H9 (cell line): ENCODE results near the gene TMEM132C. TPM values are rescaled to one million over a fixed set of nuclear protein-coding genes. Genes with fewer than 3 reads are reported as not detected.

Experiments used
- DNase-seq: peaks from one replicate; pipeline ENCODE4 v3.0.0-alpha.2; 2017
- H2AFZ ChIP-seq: one replicate; pipeline ENCODE4 v1.6.1; 2013; ENCODE audit warnings: mild to moderate bottlenecking, low read length, control low read depth, moderate library complexity
- H2AK5ac ChIP-seq: 2 replicates; pipeline ENCODE4 v1.6.1; 2013; ENCODE audit warnings: low read length, control low read depth, mixed read lengths; ENCODE audit not compliant: insufficient read length
- H2BK120ac ChIP-seq: one replicate; pipeline ENCODE4 v1.6.1; 2013; ENCODE audit warnings: low read depth, mild to moderate bottlenecking, low read length, control low read depth, inconsistent platforms; ENCODE audit not compliant: poor library complexity, severe bottlenecking
- H2BK12ac ChIP-seq: 2 replicates; pipeline ENCODE4 v1.6.1; 2013; ENCODE audit warnings: low read length, control low read depth, mixed read lengths, low read depth; ENCODE audit not compliant: insufficient read length
- H2BK15ac ChIP-seq: 2 replicates; pipeline ENCODE4 v1.6.1; 2013; ENCODE audit warnings: low read depth, low read length, control low read depth
- H2BK20ac ChIP-seq: one replicate; pipeline ENCODE4 v1.6.1; 2013; ENCODE audit warnings: low read depth, mild to moderate bottlenecking, low read length, control low read depth, inconsistent platforms; ENCODE audit not compliant: poor library complexity, severe bottlenecking
- H2BK5ac ChIP-seq: 2 replicates; pipeline ENCODE4 v1.6.1; 2013; ENCODE audit warnings: low read length, control low read depth, mixed read lengths; ENCODE audit not compliant: insufficient read length
- H3K14ac ChIP-seq: 2 replicates; pipeline ENCODE4 v1.6.1; 2013; ENCODE audit warnings: low read length, control low read depth; ENCODE audit not compliant: insufficient read depth
- H3K18ac ChIP-seq: 2 replicates; pipeline ENCODE4 v1.6.1; 2013; ENCODE audit warnings: low read depth, mild to moderate bottlenecking, mixed read lengths, low read length, control low read depth; ENCODE audit not compliant: insufficient read length
- H3K23ac ChIP-seq: 2 replicates; pipeline ENCODE4 v1.6.1; 2013; ENCODE audit warnings: low read length, control low read depth, mixed read lengths, low read depth; ENCODE audit not compliant: insufficient read length
- H3K23me2 ChIP-seq: 2 replicates; pipeline ENCODE4 v1.6.1; 2013; ENCODE audit warnings: low read depth, mild to moderate bottlenecking, mixed read lengths, low read length, control low read depth; ENCODE audit not compliant: insufficient read length, poor library complexity, severe bottlenecking
- H3K27ac ChIP-seq: 2 replicates; pipeline ENCODE4 v1.5.1; 2013; ENCODE audit warnings: low read length, control low read depth, mixed read lengths, low read depth; ENCODE audit not compliant: insufficient read length
- H3K27me3 ChIP-seq: 2 replicates; pipeline ENCODE4 v1.6.1; 2013; ENCODE audit warnings: low read length, control low read depth, inconsistent platforms; ENCODE audit not compliant: insufficient read depth
- H3K4ac ChIP-seq: 2 replicates; pipeline ENCODE4 v1.6.1; 2013; ENCODE audit warnings: low read depth, mild to moderate bottlenecking, control low read depth, inconsistent platforms, low read length, moderate library complexity
- H3K4me1 ChIP-seq: 2 replicates; pipeline ENCODE4 v1.6.1; 2013; ENCODE audit warnings: low read length, control low read depth, inconsistent platforms; ENCODE audit not compliant: insufficient read depth
- H3K4me2 ChIP-seq: 2 replicates; pipeline ENCODE4 v1.6.1; 2013; ENCODE audit warnings: low read length, control low read depth, mixed read lengths; ENCODE audit not compliant: insufficient read length, insufficient read depth
- H3K56ac ChIP-seq: 2 replicates; pipeline ENCODE4 v1.6.1; 2013; ENCODE audit warnings: low read depth, mild to moderate bottlenecking, mixed read lengths, low read length, control low read depth; ENCODE audit not compliant: insufficient read length
- H3K79me1 ChIP-seq: 2 replicates; pipeline ENCODE4 v1.6.1; 2013; ENCODE audit warnings: low read depth, mild to moderate bottlenecking, moderate library complexity, low read length, control low read depth, inconsistent platforms; ENCODE audit not compliant: insufficient read depth, poor library complexity, severe bottlenecking
- H3K79me2 ChIP-seq: 2 replicates; pipeline ENCODE4 v1.6.1; 2013; ENCODE audit warnings: low read length, control low read depth, inconsistent platforms; ENCODE audit not compliant: insufficient read depth
- H3K9ac ChIP-seq: 2 replicates; pipeline ENCODE4 v1.6.1; 2013; ENCODE audit warnings: low read length, control low read depth, mixed read lengths; ENCODE audit not compliant: insufficient read length; ENCODE audit errors: extremely low read depth
- H3K9me3 ChIP-seq: one replicate; pipeline ENCODE4 v1.6.1; 2013; ENCODE audit warnings: low read depth, low read length, inconsistent platforms; ENCODE audit not compliant: control insufficient read depth
- H3T11ph ChIP-seq: one replicate; pipeline ENCODE4 v1.6.1; 2013; ENCODE audit warnings: mild to moderate bottlenecking, low read length, control low read depth, inconsistent platforms
- H4K20me1 ChIP-seq: one replicate; pipeline ENCODE4 v1.6.1; 2013; ENCODE audit not compliant: control insufficient read depth, insufficient read length, insufficient read depth
- H4K5ac ChIP-seq: 2 replicates; pipeline ENCODE4 v1.6.1; 2013; ENCODE audit warnings: low read depth, mild to moderate bottlenecking, mixed read lengths, low read length, control low read depth; ENCODE audit not compliant: insufficient read length
- H4K8ac ChIP-seq: replicated peaks from 2 replicates; pipeline ENCODE4 v1.6.1; 2013; ENCODE audit warnings: low read length, control low read depth, mixed read lengths, low read depth; ENCODE audit not compliant: insufficient read length
- H4K91ac ChIP-seq: 2 replicates; pipeline ENCODE4 v1.6.1; 2013; ENCODE audit warnings: low read depth, mild to moderate bottlenecking, moderate library complexity, mixed read lengths, low read length, control low read depth; ENCODE audit not compliant: insufficient read length
- H3K27ac Mint-ChIP-seq, 3 experiments: 2 replicates in 2 of 3; 3 replicates in 1 of 3; pipeline ENCODE4 v1.8.0; 2020 to 2021; ENCODE audit warnings: mixed read lengths in 3 of 3, mild to moderate bottlenecking in 1 of 3, moderate library complexity in 1 of 3
- H3K27me3 Mint-ChIP-seq: 2 replicates; pipeline ENCODE4 v1.8.0; 2021; ENCODE audit warnings: low read depth, mild to moderate bottlenecking, moderate library complexity, mixed read lengths
- H3K36me3 Mint-ChIP-seq, 3 experiments: 2 replicates in 2 of 3; 3 replicates in 1 of 3; pipeline ENCODE4 v1.8.0; 2020 to 2021; ENCODE audit warnings: low read depth in 3 of 3, mixed read lengths in 3 of 3; ENCODE audit not compliant: insufficient read depth in 1 of 3
- H3K4me1 Mint-ChIP-seq, 2 experiments: 2 replicates each; pipeline ENCODE4 v1.8.0; 2020; ENCODE audit warnings: mixed read lengths in 2 of 2
- H3K4me3 Mint-ChIP-seq, 2 experiments: 2 replicates in 1 of 2; 3 replicates in 1 of 2; pipeline ENCODE4 v1.8.0; 2020 to 2021; ENCODE audit warnings: mild to moderate bottlenecking in 2 of 2, mixed read lengths in 2 of 2, moderate library complexity in 1 of 2
- H3K9me3 Mint-ChIP-seq, 2 experiments: 2 replicates in 1 of 2; 3 replicates in 1 of 2; pipeline ENCODE4 v1.8.0; 2020; ENCODE audit warnings: mild to moderate bottlenecking in 2 of 2, mixed read lengths in 2 of 2, moderate library complexity in 1 of 2
- WGBS: extraction: QIAGEN DNeasy Blood & Tissue Kit; methylation state at CpG from one replicate; pipeline ENCODE4 v1.1.7; 2013; ENCODE audit warnings: missing lambda C conversion rate, low lambda C conversion rate, mixed read lengths; ENCODE audit not compliant: insufficient read length; ENCODE audit errors: extremely low coverage; 5-methylcytosine and 5-hydroxymethylcytosine counted together
- total RNA-seq: library from RNA; stranded (reverse); gene quantifications from 2 replicates; pipeline ENCODE4 v1.2.1, GENCODE V29; 2021
- TF ChIP-seq, protein P1 (sequence below): fragments of 200-600 bp; sonication (generic); conservative IDR thresholded peaks from 3 replicates; pipeline ENCODE4 v1.8.0; 2021; ENCODE audit warnings: antibody characterized with exemption, mild to moderate bottlenecking

TMEM132C gene
- total RNA-seq, 1 experiment from 2014 or later = 0.22 TPM

DNA sequence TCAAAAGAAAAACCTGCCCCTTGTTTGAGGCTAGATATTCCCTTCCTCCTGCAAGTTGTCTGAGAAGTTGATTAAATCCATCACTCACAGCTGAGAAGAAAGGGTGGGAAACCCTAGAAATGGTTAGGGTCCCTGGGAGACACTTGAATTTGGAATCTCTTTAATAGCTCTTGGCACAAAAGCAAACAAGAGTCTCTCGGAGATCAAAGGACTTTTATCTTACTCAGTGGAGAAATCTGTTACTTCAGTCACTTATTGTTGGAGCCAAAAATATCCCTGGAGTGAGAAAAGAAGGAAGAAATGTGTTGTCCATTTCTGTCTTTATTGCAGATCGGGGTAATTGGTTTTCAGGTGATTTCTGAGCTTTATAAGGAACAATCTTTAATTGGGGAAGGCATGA lies 47.0 kb downstream of the TMEM132C start:
- Histone ChIP-seq H4K8ac (no peak overlapping the region), H3K79me2 (no peaks in the 10 kb centered on the region), H2BK15ac (no peak overlapping the region), H4K5ac (no peak overlapping the region), H3K27ac (no peak overlapping the region), H3K23me2 (no peaks in the 10 kb centered on the region), H3K27me3 (no peaks in the 10 kb centered on the region), H2BK120ac (no peak overlapping the region), H2AK5ac (no peak overlapping the region), H3K23ac (no peak overlapping the region), H2BK5ac (no peak overlapping the region), H3T11ph (no peak overlapping the region), H3K4me2 (no peak overlapping the region), H2BK12ac (no peak overlapping the region), H4K91ac (no peak overlapping the region), H2BK20ac (no peak overlapping the region), H3K4ac (no peak overlapping the region), H4K20me1 (no peaks in the 10 kb centered on the region), H3K9ac (no peak overlapping the region), H3K79me1 (no peaks in the 10 kb centered on the region), H3K4me1 (no peaks in the 10 kb centered on the region; the same call in 1 of the 2 replicates), H3K14ac (no peak overlapping the region), H3K56ac (no peak overlapping the region), H2AFZ (no peak overlapping the region), H3K9me3 (no peaks in the 10 kb centered on the region), H3K18ac (no peak overlapping the region)
- TF ChIP-seq, protein P1, sequence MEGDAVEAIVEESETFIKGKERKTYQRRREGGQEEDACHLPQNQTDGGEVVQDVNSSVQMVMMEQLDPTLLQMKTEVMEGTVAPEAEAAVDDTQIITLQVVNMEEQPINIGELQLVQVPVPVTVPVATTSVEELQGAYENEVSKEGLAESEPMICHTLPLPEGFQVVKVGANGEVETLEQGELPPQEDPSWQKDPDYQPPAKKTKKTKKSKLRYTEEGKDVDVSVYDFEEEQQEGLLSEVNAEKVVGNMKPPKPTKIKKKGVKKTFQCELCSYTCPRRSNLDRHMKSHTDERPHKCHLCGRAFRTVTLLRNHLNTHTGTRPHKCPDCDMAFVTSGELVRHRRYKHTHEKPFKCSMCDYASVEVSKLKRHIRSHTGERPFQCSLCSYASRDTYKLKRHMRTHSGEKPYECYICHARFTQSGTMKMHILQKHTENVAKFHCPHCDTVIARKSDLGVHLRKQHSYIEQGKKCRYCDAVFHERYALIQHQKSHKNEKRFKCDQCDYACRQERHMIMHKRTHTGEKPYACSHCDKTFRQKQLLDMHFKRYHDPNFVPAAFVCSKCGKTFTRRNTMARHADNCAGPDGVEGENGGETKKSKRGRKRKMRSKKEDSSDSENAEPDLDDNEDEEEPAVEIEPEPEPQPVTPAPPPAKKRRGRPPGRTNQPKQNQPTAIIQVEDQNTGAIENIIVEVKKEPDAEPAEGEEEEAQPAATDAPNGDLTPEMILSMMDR = no peak
- no peaks in the 10 kb centered on the region; a peak in 1 of 7 replicates for H3K36me3 Mint-ChIP-seq
- no peak overlapping the region for H3K4me3 Mint-ChIP-seq
- DNase-seq = no peak
- peaks cover 34% of the 10 kb centered on the region for H3K27me3 Mint-ChIP-seq
- H3K27ac Mint-ChIP-seq = no peak overlapping the region
- H3K4me1 Mint-ChIP-seq = peaks cover 17% of the 10 kb centered on the region in 2 experiments
- WGBS = no CpG with 5 or more reads among the region's 2 CpGs
- peaks cover 0 to 3% of the 10 kb centered on the region in 2 experiments; a peak in 1 of 5 replicates for H3K9me3 Mint-ChIP-seq
